OCI-LY1 (cell line): ENCODE data around the gene ENOSF1.

Experiments used
- H2AFZ ChIP-seq: fragments of 200-600 bp; sonication (generic), shearing (Covaris generic); 2 replicates; pipeline ENCODE4 v1.6.0; 2014; ENCODE audit warnings: antibody characterized with exemption, mild to moderate bottlenecking, low read length
- H3F3A ChIP-seq: fragments of 200-600 bp; sonication (generic), shearing (Covaris generic); 2 replicates; pipeline ENCODE4 v1.6.0; 2014; ENCODE audit warnings: mild to moderate bottlenecking, antibody characterized with exemption, low read length, moderate library complexity; ENCODE audit not compliant: insufficient read depth
- H3K27ac ChIP-seq: fragments of 200-600 bp; sonication (generic); 2 replicates; pipeline ENCODE4 v1.5.1; 2014; ENCODE audit warnings: low read length, mixed run types, mild to moderate bottlenecking, low read depth; ENCODE audit not compliant: poor library complexity, severe bottlenecking
- H3K27me3 ChIP-seq: fragments of 200-600 bp; sonication (generic); 2 replicates; pipeline ENCODE4 v1.6.0; 2014; ENCODE audit warnings: antibody characterized with exemption, mild to moderate bottlenecking, low read length, moderate library complexity; ENCODE audit not compliant: insufficient read depth
- H3K36me3 ChIP-seq: fragments of 200-600 bp; sonication (generic); 2 replicates; pipeline ENCODE4 v1.6.1; 2014; ENCODE audit warnings: mild to moderate bottlenecking, antibody characterized with exemption, low read length, moderate library complexity, mixed read lengths; ENCODE audit not compliant: insufficient read depth
- H3K4me1 ChIP-seq: fragments of 200-600 bp; sonication (generic); 2 replicates; pipeline ENCODE4 v1.5.1; 2014; ENCODE audit warnings: mild to moderate bottlenecking, low read length, moderate library complexity; ENCODE audit not compliant: insufficient read depth, severe bottlenecking
- H3K4me2 ChIP-seq: fragments of 200-600 bp; sonication (generic), shearing (Covaris generic); 2 replicates; pipeline ENCODE4 v1.6.1; 2014; ENCODE audit warnings: low read length
- H3K4me3 ChIP-seq: fragments of 200-600 bp; sonication (generic); 2 replicates; pipeline ENCODE4 v1.5.1; 2014; ENCODE audit warnings: low read length, low read depth, mild to moderate bottlenecking, mixed read lengths; ENCODE audit not compliant: poor library complexity, severe bottlenecking
- H3K79me2 ChIP-seq: fragments of 200-600 bp; shearing (Covaris generic); 2 replicates; pipeline ENCODE4 v1.6.1; 2016; ENCODE audit warnings: mixed run types, low read length, mixed read lengths; ENCODE audit not compliant: insufficient read depth
- H3K9ac ChIP-seq: fragments of 200-600 bp; sonication (generic), shearing (Covaris generic); 2 replicates; pipeline ENCODE4 v1.6.1; 2014; ENCODE audit warnings: mild to moderate bottlenecking, low read length, mixed read lengths
- H3K9me2 ChIP-seq: fragments of 200-600 bp; sonication (generic), shearing (Covaris generic); 2 replicates; pipeline ENCODE4 v1.6.1; 2014; ENCODE audit warnings: low read depth, mild to moderate bottlenecking, low read length, mixed read lengths
- H3K9me3 ChIP-seq: fragments of 200-600 bp; shearing (Covaris generic); 2 replicates; pipeline ENCODE4 v1.6.1; 2014; ENCODE audit warnings: low read length, mixed read lengths
- H4K20me1 ChIP-seq: fragments of 200-600 bp; sonication (generic), shearing (Covaris generic); 2 replicates; pipeline ENCODE4 v1.6.0; 2016; ENCODE audit warnings: mild to moderate bottlenecking, low read length; ENCODE audit not compliant: insufficient read depth
- CTCF ChIP-seq: fragments of 200-600 bp; sonication (generic), shearing (Covaris generic); IDR thresholded peaks from 2 replicates; pipeline ENCODE4 v1.5.1; 2017; ENCODE audit warnings: mild to moderate bottlenecking, antibody characterized with exemption, low read length, moderate library complexity, mixed read lengths
- EZH2 ChIP-seq: fragments of 200-600 bp; sonication (generic), shearing (Covaris generic); IDR thresholded peaks from 2 replicates; pipeline ENCODE4 v1.8.0; 2017; ENCODE audit warnings: borderline replicate concordance, mixed run types, mild to moderate bottlenecking, antibody characterized with exemption, low read length, moderate library complexity, mixed read lengths

The ENOSF1 gene

DNA sequence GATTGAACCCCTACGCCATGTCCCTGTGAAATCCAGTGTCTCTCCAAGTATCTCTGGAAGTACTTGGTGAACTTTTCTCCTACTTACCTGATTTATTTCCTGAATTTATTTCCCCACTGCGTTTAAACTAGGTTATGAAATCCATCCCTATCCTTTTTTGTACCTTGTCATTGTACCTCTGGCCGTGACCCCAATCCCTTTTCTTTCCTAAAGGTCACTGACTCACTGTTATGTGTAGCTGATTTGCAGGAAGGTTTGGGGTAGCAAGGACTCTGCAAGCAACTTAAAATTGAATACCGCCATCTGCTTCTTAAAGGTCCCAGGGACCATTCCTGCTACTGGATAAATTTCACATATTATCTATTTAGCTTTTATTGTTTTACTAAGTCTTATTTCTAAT, 4.6 kb upstream of the ENOSF1 start:
- Histone ChIP-seq H3K36me3 (no peaks in the 10 kb centered on the region), H3K4me3 (no peak overlapping the region), H3F3A (no peaks in the 10 kb centered on the region), H3K4me1 (no peaks in the 10 kb centered on the region), H2AFZ (no peak overlapping the region), H4K20me1 (no peaks in the 10 kb centered on the region), H3K9ac (no peak overlapping the region), H3K27me3 (no peaks in the 10 kb centered on the region), H3K79me2 (no peaks in the 10 kb centered on the region), H3K9me2 (no peaks in the 10 kb centered on the region), H3K4me2 (no peak overlapping the region), H3K27ac (no peak overlapping the region), H3K9me3 (no peaks in the 10 kb centered on the region)
- TF ChIP-seq EZH2 = no peak
- no peak for TF ChIP-seq CTCF

DNA sequence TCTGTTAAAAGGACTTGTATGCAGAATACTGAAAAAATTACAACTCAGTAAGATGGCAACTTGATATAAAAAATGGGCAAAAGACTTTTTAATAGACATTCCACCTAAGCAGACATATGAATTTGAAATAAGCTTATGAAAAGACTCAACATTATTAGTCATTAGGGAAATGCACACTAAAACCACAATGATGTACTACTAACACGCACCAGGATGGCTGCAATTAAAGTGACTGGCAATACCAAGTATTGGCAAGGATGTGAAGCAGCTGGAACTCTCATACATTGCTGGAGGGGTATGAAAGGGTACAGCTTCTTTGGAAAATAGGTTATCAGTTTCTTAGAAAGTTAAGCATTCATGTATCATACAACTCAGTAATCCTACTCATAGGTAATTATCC, 3.2 kb upstream of the ENOSF1 start:
- Histone ChIP-seq H3K4me1 (no peaks in the 10 kb centered on the region), H4K20me1 (no peaks in the 10 kb centered on the region), H3K27ac (no peak overlapping the region), H3K79me2 (no peaks in the 10 kb centered on the region), H2AFZ (no peak overlapping the region), H3F3A (no peaks in the 10 kb centered on the region), H3K9ac (no peak overlapping the region), H3K27me3 (no peaks in the 10 kb centered on the region), H3K4me3 (no peak overlapping the region), H3K9me2 (no peaks in the 10 kb centered on the region), H3K4me2 (no peak overlapping the region), H3K9me3 (no peaks in the 10 kb centered on the region), H3K36me3 (no peaks in the 10 kb centered on the region)
- TF ChIP-seq CTCF = no peak

GRCh38 chr18:713135-713490, 683 bp upstream of the ENOSF1 start:
- Histone ChIP-seq H3K9me3 (no peaks in the 10 kb centered on the region), H3K27ac (no peak overlapping the region), H3F3A (no peaks in the 10 kb centered on the region), H3K9ac (no peak overlapping the region), H3K36me3 (no peaks in the 10 kb centered on the region), H3K4me1 (no peaks in the 10 kb centered on the region), H3K79me2 (no peaks in the 10 kb centered on the region), H3K9me2 (no peaks in the 10 kb centered on the region), H2AFZ (no peak overlapping the region), H3K27me3 (no peaks in the 10 kb centered on the region), H3K4me2 (no peak overlapping the region), H4K20me1 (no peaks in the 10 kb centered on the region), H3K4me3 (no peak overlapping the region)
- no peak for TF ChIP-seq CTCF
- no peak for TF ChIP-seq EZH2
